Measurements from ENCODE around the gene MMP1.

Gene MMP1

GRCh38 chr11:102773386-102773785, 24.6 kb downstream of the MMP1 start:
- H3K27me3 ChIP-seq (ENCODE audit: control insufficient read depth, insufficient read depth, low read length), result no peaks in the 10 kb centered on the region
- no peaks in the 10 kb centered on the region for H3K4me1 ChIP-seq (ENCODE audit: control insufficient read depth, insufficient read depth, low read length)
- no peak overlapping the region for H3K4me3 ChIP-seq (ENCODE audit: low read length)
- no peaks in the 10 kb centered on the region for H3K9me3 ChIP-seq (ENCODE audit: control insufficient read depth, low read length)
- H3K9ac ChIP-seq (ENCODE audit: low read length), result no peak overlapping the region
- H3K36me3 ChIP-seq (ENCODE audit: control insufficient read depth, insufficient read depth, low read length), result no peaks in the 10 kb centered on the region

GRCh38 chr11:102771351-102771750, 26.6 kb downstream of the MMP1 start:
- Histone ChIP-seq H3K36me3 (ENCODE audit: control insufficient read depth, insufficient read depth, low read length) (no peaks in the 10 kb centered on the region), H3K4me3 (ENCODE audit: low read length) (no peak overlapping the region), H3K4me1 (ENCODE audit: control insufficient read depth, insufficient read depth, low read length) (no peaks in the 10 kb centered on the region), H3K9ac (ENCODE audit: low read length) (no peak overlapping the region), H3K9me3 (ENCODE audit: control insufficient read depth, low read length) (no peaks in the 10 kb centered on the region), H3K27me3 (ENCODE audit: control insufficient read depth, insufficient read depth, low read length) (no peaks in the 10 kb centered on the region)

- Histone ChIP-seq H3K36me3 (ENCODE audit: control insufficient read depth, insufficient read depth, low read length) (no peaks in the 10 kb centered on the region), H3K9ac (ENCODE audit: low read length) (no peak overlapping the region), H3K4me3 (ENCODE audit: low read length) (no peak overlapping the region), H3K9me3 (ENCODE audit: control insufficient read depth, low read length) (no peaks in the 10 kb centered on the region), H3K27me3 (ENCODE audit: control insufficient read depth, insufficient read depth, low read length) (no peaks in the 10 kb centered on the region), H3K4me1 (ENCODE audit: control insufficient read depth, insufficient read depth, low read length) (no peaks in the 10 kb centered on the region)
Observed at GRCh38 chr11:102770191-102770590, 27.8 kb downstream of the MMP1 start.

- Histone ChIP-seq H3K27me3 (ENCODE audit: control insufficient read depth, insufficient read depth, low read length) (no peaks in the 10 kb centered on the region), H3K9me3 (ENCODE audit: control insufficient read depth, low read length) (no peaks in the 10 kb centered on the region), H3K4me1 (ENCODE audit: control insufficient read depth, insufficient read depth, low read length) (no peaks in the 10 kb centered on the region), H3K9ac (ENCODE audit: low read length) (no peak overlapping the region), H3K36me3 (ENCODE audit: control insufficient read depth, insufficient read depth, low read length) (no peaks in the 10 kb centered on the region), H3K4me3 (ENCODE audit: low read length) (no peak overlapping the region)
Observed at GRCh38 chr11:102767800-102768199, 30.2 kb downstream of the MMP1 start.

- H3K9me3 ChIP-seq (ENCODE audit: control insufficient read depth, low read length), result no peaks in the 10 kb centered on the region
- peaks cover under 1% of the 10 kb centered on the region for H3K4me1 ChIP-seq (ENCODE audit: control insufficient read depth, insufficient read depth, low read length)
- H3K4me3 ChIP-seq (ENCODE audit: low read length), result no peak overlapping the region
- H3K36me3 ChIP-seq (ENCODE audit: control insufficient read depth, insufficient read depth, low read length), result no peaks in the 10 kb centered on the region
- no peaks in the 10 kb centered on the region for H3K27me3 ChIP-seq (ENCODE audit: control insufficient read depth, insufficient read depth, low read length)
- H3K9ac ChIP-seq (ENCODE audit: low read length), result no peak overlapping the region
Observed at GRCh38 chr11:102763440-102763839, 34.5 kb downstream of the MMP1 start.

GRCh38 chr11:102762361-102762767, 35.6 kb downstream of the MMP1 start:
- Histone ChIP-seq H3K27me3 (ENCODE audit: control insufficient read depth, insufficient read depth, low read length) (no peaks in the 10 kb centered on the region), H3K9ac (ENCODE audit: low read length) (no peak overlapping the region), H3K36me3 (ENCODE audit: control insufficient read depth, insufficient read depth, low read length) (no peaks in the 10 kb centered on the region), H3K4me3 (ENCODE audit: low read length) (no peak overlapping the region), H3K4me1 (ENCODE audit: control insufficient read depth, insufficient read depth, low read length) (peaks cover 7% of the 10 kb centered on the region), H3K9me3 (ENCODE audit: control insufficient read depth, low read length) (no peaks in the 10 kb centered on the region)

- Histone ChIP-seq H3K27me3 (ENCODE audit: control insufficient read depth, insufficient read depth, low read length) (no peaks in the 10 kb centered on the region), H3K4me3 (ENCODE audit: low read length) (no peak overlapping the region), H3K4me1 (ENCODE audit: control insufficient read depth, insufficient read depth, low read length) (peaks cover 7% of the 10 kb centered on the region), H3K36me3 (ENCODE audit: control insufficient read depth, insufficient read depth, low read length) (no peaks in the 10 kb centered on the region), H3K9ac (ENCODE audit: low read length) (no peak overlapping the region), H3K9me3 (ENCODE audit: control insufficient read depth, low read length) (no peaks in the 10 kb centered on the region)
Observed at GRCh38 chr11:102761646-102762238, 36.2 kb downstream of the MMP1 start.

GRCh38 chr11:102760344-102761035, 37.5 kb downstream of the MMP1 start:
- Histone ChIP-seq H3K36me3 (ENCODE audit: control insufficient read depth, insufficient read depth, low read length) (no peaks in the 10 kb centered on the region), H3K4me3 (ENCODE audit: low read length) (no peak overlapping the region), H3K9me3 (ENCODE audit: control insufficient read depth, low read length) (no peaks in the 10 kb centered on the region), H3K9ac (ENCODE audit: low read length) (no peak overlapping the region), H3K27me3 (ENCODE audit: control insufficient read depth, insufficient read depth, low read length) (no peaks in the 10 kb centered on the region), H3K4me1 (ENCODE audit: control insufficient read depth, insufficient read depth, low read length) (peaks cover 7% of the 10 kb centered on the region)

- Histone ChIP-seq H3K9me3 (ENCODE audit: control insufficient read depth, low read length) (no peaks in the 10 kb centered on the region), H3K4me3 (ENCODE audit: low read length) (no peak overlapping the region), H3K36me3 (ENCODE audit: control insufficient read depth, insufficient read depth, low read length) (no peaks in the 10 kb centered on the region), H3K9ac (ENCODE audit: low read length) (no peak overlapping the region), H3K4me1 (ENCODE audit: control insufficient read depth, insufficient read depth, low read length) (peaks cover 7% of the 10 kb centered on the region), H3K27me3 (ENCODE audit: control insufficient read depth, insufficient read depth, low read length) (no peaks in the 10 kb centered on the region)
Observed at GRCh38 chr11:102757823-102758549, 40.0 kb downstream of the MMP1 start.

GRCh38 chr11:102753267-102753666, 44.7 kb downstream of the MMP1 start:
- no peaks in the 10 kb centered on the region for H3K27me3 ChIP-seq (ENCODE audit: control insufficient read depth, insufficient read depth, low read length)
- H3K36me3 ChIP-seq (ENCODE audit: control insufficient read depth, insufficient read depth, low read length), result no peaks in the 10 kb centered on the region
- no peak overlapping the region for H3K4me3 ChIP-seq (ENCODE audit: low read length)

GRCh38 chr11:102751673-102752072, 46.3 kb downstream of the MMP1 start:
- Histone ChIP-seq H3K27me3 (ENCODE audit: control insufficient read depth, insufficient read depth, low read length) (no peaks in the 10 kb centered on the region), H3K36me3 (ENCODE audit: control insufficient read depth, insufficient read depth, low read length) (no peaks in the 10 kb centered on the region), H3K4me1 (ENCODE audit: control insufficient read depth, insufficient read depth, low read length) (no peaks in the 10 kb centered on the region), H3K9me3 (ENCODE audit: control insufficient read depth, low read length) (no peaks in the 10 kb centered on the region), H3K9ac (ENCODE audit: low read length) (no peak overlapping the region), H3K4me3 (ENCODE audit: low read length) (no peak overlapping the region)

More at GRCh38 chr11:102753267-102753666, 44.7 kb downstream of the MMP1 start:
- H3K9me3 ChIP-seq (ENCODE audit: control insufficient read depth, low read length), result no peaks in the 10 kb centered on the region
- H3K4me1 ChIP-seq (ENCODE audit: control insufficient read depth, insufficient read depth, low read length), result peaks cover 5% of the 10 kb centered on the region
- H3K9ac ChIP-seq (ENCODE audit: low read length), result no peak overlapping the region

GRCh38 chr11:102749101-102749722, 48.7 kb downstream of the MMP1 start:
- no peak overlapping the region for H3K4me3 ChIP-seq (ENCODE audit: low read length)
- H3K4me1 ChIP-seq (ENCODE audit: control insufficient read depth, insufficient read depth, low read length), result no peaks in the 10 kb centered on the region
- H3K9ac ChIP-seq (ENCODE audit: low read length), result no peak overlapping the region
- no peaks in the 10 kb centered on the region for H3K27me3 ChIP-seq (ENCODE audit: control insufficient read depth, insufficient read depth, low read length)
- no peaks in the 10 kb centered on the region for H3K36me3 ChIP-seq (ENCODE audit: control insufficient read depth, insufficient read depth, low read length)
- H3K9me3 ChIP-seq (ENCODE audit: control insufficient read depth, low read length), result no peaks in the 10 kb centered on the region
